Kidney (tissue), 14 donors: ENCODE results near the gene CACNA1F. TPM values are rescaled to one million over a fixed set of nuclear protein-coding genes. Genes with fewer than 3 reads are reported as not detected.

Experiments
- DNase-seq, 5 donors: peaks; one replicate each; pipeline ENCODE4 v3.0.0-alpha.2; 2013 to 2020
- FAIRE-seq: peaks from 2 replicates; lab custom pipeline; 2012; peaks lifted over from hg19 to GRCh38; lab: Jason Lieb, UNC
- H3K27ac ChIP-seq, 2 donors: one replicate each; pipeline ENCODE4 v1.7.0; 2013; ENCODE audit warnings: low read depth in 2 of 2, low read length in 2 of 2, inconsistent platforms in 1 of 2
- H3K27me3 ChIP-seq: one replicate; pipeline ENCODE4 v1.7.1; 2013; ENCODE audit warnings: low read length, inconsistent platforms; ENCODE audit not compliant: control insufficient read depth, insufficient read depth
- H3K36me3 ChIP-seq, 3 donors: one replicate each; pipeline versions ENCODE4 v1.7.0 to v1.7.1; 2013; ENCODE audit warnings: low read length in 3 of 3, control low read depth in 1 of 3, inconsistent platforms in 1 of 3; ENCODE audit not compliant: insufficient read depth in 3 of 3, control insufficient read depth in 2 of 3
- H3K4me1 ChIP-seq, 3 donors: one replicate each; pipeline versions ENCODE4 v1.7.0 to v1.7.1; 2013; ENCODE audit warnings: low read length in 3 of 3, inconsistent platforms in 1 of 3, low read depth in 1 of 3; ENCODE audit not compliant: control insufficient read depth in 2 of 3, insufficient read depth in 2 of 3
- H3K4me3 ChIP-seq, 3 donors: one replicate each; pipeline versions ENCODE4 v1.7.0 to v1.8.1; 2013; ENCODE audit warnings: low read length in 3 of 3, control low read depth in 1 of 3, inconsistent platforms in 1 of 3
- H3K9ac ChIP-seq, 3 donors: one replicate each; pipeline versions ENCODE4 v1.7.0 to v1.7.1; 2013; ENCODE audit warnings: low read length in 3 of 3, control low read depth in 1 of 3, inconsistent platforms in 1 of 3
- H3K9me3 ChIP-seq, 3 donors: one replicate each; pipeline versions ENCODE4 v1.7.0 to v1.7.1; 2013; ENCODE audit warnings: low read length in 3 of 3, control low read depth in 1 of 3, inconsistent platforms in 1 of 3; ENCODE audit not compliant: control insufficient read depth in 2 of 3, insufficient read depth in 1 of 3
- CTCF ChIP-seq: IDR thresholded peaks from 3 replicates; pipeline ENCODE4 v1.5.1; 2012; ENCODE audit warnings: mild to moderate bottlenecking, moderate library complexity, borderline replicate concordance; ENCODE audit not compliant: insufficient read depth; ENCODE audit errors: extremely low read depth
- intact Hi-C: fragments of 100-400 bp; cut with DNase I; formaldehyde crosslinking; loops from one replicate; pipeline ENCODE4 v1.11.1; 2022
- polyA plus RNA-seq: library from polyadenylated mRNA; stranded (reverse); fragments of 350-450 nt; fragmentation: Illumina TruSeq; extraction: RNeasy Lipid Tissue Mini Kit (QIAGEN cat#74804); gene quantifications from one replicate; pipeline ENCODE4 v1.2.3, GENCODE V29; 2014; ENCODE audit warnings: low read depth, low replicate concordance; ENCODE audit not compliant: insufficient read depth
- total RNA-seq: library from RNA; stranded (reverse); fragmentation: NEBNext Ultra II Directional; extraction: Animal tissue kit (Norgen Biotek cat#: 25700); gene quantifications from one replicate; pipeline ENCODE4 v1.2.1, GENCODE V29; 2021
- donor health status: control.
- donor health status: control.
- donor health status: control.
- donor health status: control.
- donor health status: control.
- donor health status: DM: yes; HTN: yes; CAD: no.
- donor health status: Normal renal cell carcinoma (clear cell type).

Gene CACNA1F
- total and polyA plus RNA-seq, 2 donors from 2014 or later: 0.15 to 0.25 TPM

- Histone ChIP-seq H3K9me3 (no peaks in the 10 kb centered on the region), H3K27ac (peak overlapping the region in 1 of 2 donors; percentile 28), H3K4me3 (peak overlapping the region in 2 of 3 donors; percentile 32 to 34), H3K27me3 (no peaks in the 10 kb centered on the region), H3K9ac (no peak overlapping the region), H3K36me3 (no peaks in the 10 kb centered on the region), H3K4me1 (no peaks in the 10 kb centered on the region)
- FAIRE-seq (no peak), DNase-seq (peak; percentile 10 to 91 (median 32))
- intact Hi-C loops: no loop called here
- TF ChIP-seq CTCF: peak; percentile 0
Observed at GRCh38 chrX:49230500-49231232, 2.5 kb downstream of the CACNA1F start.

DNA sequence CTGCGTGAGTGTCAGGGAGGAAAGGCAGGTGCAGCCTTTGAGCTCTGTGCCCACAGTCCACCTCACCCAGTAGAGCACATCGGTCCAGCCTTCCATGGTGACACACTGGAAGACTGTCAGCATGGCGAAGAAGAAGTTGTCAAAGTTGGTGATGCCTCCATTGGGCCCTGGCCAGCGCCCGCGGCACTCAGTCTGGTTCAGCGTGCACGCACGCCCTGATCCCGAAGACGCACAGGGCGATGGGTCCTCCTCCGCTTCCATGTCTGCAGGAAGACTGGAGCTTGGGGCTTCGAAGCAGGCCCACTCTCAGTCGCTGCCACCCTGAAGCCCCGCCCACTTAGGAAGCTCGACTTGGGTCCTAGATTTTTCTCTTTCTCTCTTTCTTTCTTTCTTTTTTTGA is 5.0 kb downstream of the CACNA1F start:
- no peaks in the 10 kb centered on the region for H3K4me1 ChIP-seq
- TF ChIP-seq CTCF: no peak
- H3K4me3 ChIP-seq: no peak overlapping the region
- no peaks in the 10 kb centered on the region for H3K36me3 ChIP-seq
- intact Hi-C loops: no loop called here
- no peak overlapping the region for H3K9ac ChIP-seq
- FAIRE-seq: no peak
- H3K9me3 ChIP-seq: no peaks in the 10 kb centered on the region
- no peaks in the 10 kb centered on the region for H3K27me3 ChIP-seq
- no peak overlapping the region for H3K27ac ChIP-seq
- DNase-seq: peak in 1 of 5 donors; percentile 60

DNA sequence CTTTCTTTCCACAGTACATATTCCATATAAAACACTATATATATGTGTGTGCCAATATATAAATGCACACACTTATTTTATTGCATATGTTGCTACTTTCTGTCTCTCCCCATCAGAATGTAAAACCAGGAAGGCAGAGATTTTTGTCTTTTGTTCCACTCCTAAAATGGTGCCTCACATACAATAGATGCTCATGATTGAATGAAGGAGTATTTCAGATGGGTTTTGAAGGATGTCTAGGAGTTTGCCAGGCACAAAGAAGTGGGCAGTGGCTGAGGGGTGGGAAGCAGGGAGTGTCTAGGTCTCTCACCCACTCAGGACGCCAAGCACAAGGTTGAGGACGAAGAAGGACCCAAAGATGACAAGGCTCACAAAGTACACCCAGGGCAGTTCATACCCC is 5.4 kb downstream of the CACNA1F start:
- DNase-seq (no peak), FAIRE-seq (no peak)
- no peaks in the 10 kb centered on the region for H3K27me3 ChIP-seq
- H3K4me3 ChIP-seq: no peak overlapping the region
- H3K9me3 ChIP-seq: no peaks in the 10 kb centered on the region
- no peaks in the 10 kb centered on the region for H3K4me1 ChIP-seq
- no peak overlapping the region for H3K27ac ChIP-seq
- H3K9ac ChIP-seq: no peak overlapping the region
- no peak for TF ChIP-seq CTCF
- no peaks in the 10 kb centered on the region for H3K36me3 ChIP-seq
- intact Hi-C loops: no loop called here
